ENCODE data around the gene ARG2.

The ARG2 gene

DNA sequence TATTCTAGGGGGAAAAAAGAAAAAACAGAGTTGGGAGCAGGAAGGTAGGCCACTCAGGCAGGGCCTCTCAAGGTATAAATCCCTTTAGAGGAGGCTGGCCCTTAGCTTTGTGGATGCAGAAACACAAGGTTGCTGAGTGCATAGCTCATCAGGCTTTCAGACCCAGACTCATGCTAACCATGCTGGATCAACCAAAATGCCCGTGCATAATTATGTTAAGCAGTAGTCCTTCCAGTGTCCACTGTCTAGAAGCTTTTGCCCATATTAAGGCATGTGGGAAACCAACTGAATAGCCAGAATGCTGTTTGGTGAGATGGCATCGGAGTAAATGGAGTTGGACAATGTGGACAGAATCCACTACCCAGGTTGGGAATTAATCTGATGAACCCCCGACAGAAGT lies 18.9 kb downstream of the ARG2 start:
- no peak for DNase-seq (ENCODE audit: low read depth in 2 of 2)

DNA sequence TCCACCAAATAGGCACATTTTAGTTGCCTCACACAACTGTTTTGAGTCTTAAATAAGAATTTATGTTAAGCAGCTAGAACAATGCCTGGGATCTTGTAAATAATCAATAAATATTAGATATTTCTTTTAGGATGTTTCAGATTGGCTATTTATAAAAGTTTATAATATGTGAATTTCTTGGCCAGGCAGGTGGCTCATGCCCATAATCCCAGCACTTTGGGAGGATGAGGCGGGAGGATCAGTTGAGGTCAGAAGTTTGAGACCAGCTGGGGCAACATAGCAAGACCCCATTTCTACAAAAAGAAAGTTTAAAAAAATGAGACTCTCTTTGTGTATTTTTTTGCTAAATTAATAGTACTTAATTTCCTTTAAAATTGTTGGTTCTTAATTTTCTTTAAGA lies 21.8 kb downstream of the ARG2 start:
- no peak for DNase-seq (ENCODE audit: low read depth in 2 of 2)

GRCh38 chr14:67641902-67642749 lies 22.4 kb downstream of the ARG2 start:
- DNase-seq (ENCODE audit: low read depth in 2 of 2) = no peak

GRCh38 chr14:67643713-67644112 lies 24.0 kb downstream of the ARG2 start:
- no peak for DNase-seq (ENCODE audit: low read depth in 2 of 2)

GRCh38 chr14:67644428-67644827 lies 24.7 kb downstream of the ARG2 start:
- no peak for DNase-seq (ENCODE audit: low read depth in 2 of 2)

GRCh38 chr14:67645414-67645813 lies 25.7 kb downstream of the ARG2 start:
- no peak for DNase-seq (ENCODE audit: low read depth in 2 of 2)

GRCh38 chr14:67646131-67646530 lies 26.4 kb downstream of the ARG2 start:
- DNase-seq (ENCODE audit: low read depth in 2 of 2) = no peak

DNA sequence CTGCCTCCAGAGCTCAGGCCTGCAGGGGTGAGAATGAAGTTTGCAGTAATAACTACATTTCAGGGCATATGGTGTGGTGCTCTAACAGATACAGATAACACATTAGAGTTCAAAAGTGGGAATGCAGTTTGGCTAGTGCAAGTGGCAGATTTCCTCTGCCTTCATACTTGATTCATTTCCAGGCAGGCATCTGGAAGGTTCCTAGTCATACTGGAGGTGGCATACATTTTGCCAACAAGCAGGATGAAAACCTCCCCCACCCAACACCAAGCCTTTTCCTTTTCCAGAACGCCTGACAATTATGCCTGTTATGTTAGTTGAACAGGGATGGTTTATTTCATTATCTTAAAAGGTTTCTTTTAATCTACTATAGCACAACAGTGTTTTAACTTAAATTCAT lies 30.4 kb downstream of the ARG2 start:
- no peak for DNase-seq (ENCODE audit: low read depth in 2 of 2)

GRCh38 chr14:67650694-67651093 lies 31.0 kb downstream of the ARG2 start:
- DNase-seq (ENCODE audit: low read depth in 2 of 2) = no peak

- DNase-seq (ENCODE audit: low read depth in 2 of 2) = no peak
These were observed 32.5 kb downstream of the ARG2 start for GRCh38 chr14:67652189-67652588.

- DNase-seq (ENCODE audit: low read depth in 2 of 2) = no peak
These were observed 34.0 kb downstream of the ARG2 start for GRCh38 chr14:67653651-67654280.

GRCh38 chr14:67663633-67664032 lies 43.9 kb downstream of the ARG2 start:
- DNase-seq (ENCODE audit: low read depth in 2 of 2) = no peak

DNA sequence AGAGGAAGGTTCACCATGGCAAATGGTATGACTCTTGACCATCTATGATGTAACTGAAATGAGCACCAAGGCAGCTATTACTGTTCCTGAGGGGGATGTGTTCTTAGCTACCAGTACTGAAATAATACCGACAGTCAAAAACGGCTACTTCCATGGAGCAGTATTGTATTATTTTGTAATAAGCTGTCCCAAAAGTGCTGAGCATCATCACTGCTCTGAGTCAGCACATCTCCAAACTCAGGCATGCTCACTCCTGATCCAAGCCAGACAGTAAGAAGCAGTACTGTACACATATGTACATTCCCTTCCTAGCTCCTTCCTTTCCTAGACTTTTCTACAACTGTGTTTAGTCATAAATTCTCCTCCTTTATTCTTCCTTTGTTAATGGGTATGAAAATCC lies 46.1 kb downstream of the ARG2 start:
- DNase-seq (ENCODE audit: low read depth in 2 of 2) = no peak

- DNase-seq (ENCODE audit: low read depth in 2 of 2) = peak in 1 of 2 donors; percentile 18
These were observed 47.2 kb downstream of the ARG2 start for GRCh38 chr14:67666750-67667449.

DNA sequence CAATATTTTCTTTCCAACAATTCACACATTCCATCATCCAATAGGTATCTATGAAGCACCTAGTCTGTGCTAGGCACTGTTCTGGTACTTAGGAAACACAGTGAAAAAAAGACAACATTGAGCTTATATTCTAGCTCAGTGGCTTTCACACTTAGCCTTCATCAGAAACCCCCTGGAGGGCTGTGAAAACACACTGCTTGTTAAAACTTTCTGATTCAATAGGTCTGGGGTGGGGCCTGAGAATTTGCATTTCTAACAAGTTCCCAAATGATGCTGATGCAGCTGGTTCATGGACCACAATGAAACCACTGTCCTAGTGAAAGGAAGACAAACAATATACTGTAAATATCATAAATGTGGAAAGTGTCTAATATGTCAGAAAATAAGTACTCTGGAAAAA lies 48.8 kb downstream of the ARG2 start:
- DNase-seq (ENCODE audit: low read depth in 2 of 2) = no peak

- no peak for DNase-seq (ENCODE audit: low read depth in 2 of 2)
These were observed 53.7 kb downstream of the ARG2 start for GRCh38 chr14:67673451-67673850.

DNA sequence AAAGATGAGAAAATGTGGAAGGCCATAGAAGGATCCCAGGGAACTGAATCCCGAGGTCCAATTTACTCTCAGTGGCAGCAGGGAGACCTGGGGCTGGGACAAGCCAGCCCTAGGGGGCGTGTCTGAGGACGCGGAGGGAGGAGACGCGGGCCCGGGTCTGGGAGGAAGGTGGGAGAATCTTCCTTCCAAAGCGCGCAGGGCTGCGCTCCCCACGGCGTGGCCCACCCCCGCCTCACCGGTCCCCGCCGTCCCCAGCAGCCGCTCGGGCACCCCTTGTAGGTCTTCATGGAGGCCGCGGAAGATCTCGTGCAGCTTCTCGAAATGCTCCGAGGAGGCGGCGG lies 54.4 kb downstream of the ARG2 start:
- DNase-seq (ENCODE audit: low read depth in 2 of 2) = peak in 1 of 2 donors; percentile 46

DNA sequence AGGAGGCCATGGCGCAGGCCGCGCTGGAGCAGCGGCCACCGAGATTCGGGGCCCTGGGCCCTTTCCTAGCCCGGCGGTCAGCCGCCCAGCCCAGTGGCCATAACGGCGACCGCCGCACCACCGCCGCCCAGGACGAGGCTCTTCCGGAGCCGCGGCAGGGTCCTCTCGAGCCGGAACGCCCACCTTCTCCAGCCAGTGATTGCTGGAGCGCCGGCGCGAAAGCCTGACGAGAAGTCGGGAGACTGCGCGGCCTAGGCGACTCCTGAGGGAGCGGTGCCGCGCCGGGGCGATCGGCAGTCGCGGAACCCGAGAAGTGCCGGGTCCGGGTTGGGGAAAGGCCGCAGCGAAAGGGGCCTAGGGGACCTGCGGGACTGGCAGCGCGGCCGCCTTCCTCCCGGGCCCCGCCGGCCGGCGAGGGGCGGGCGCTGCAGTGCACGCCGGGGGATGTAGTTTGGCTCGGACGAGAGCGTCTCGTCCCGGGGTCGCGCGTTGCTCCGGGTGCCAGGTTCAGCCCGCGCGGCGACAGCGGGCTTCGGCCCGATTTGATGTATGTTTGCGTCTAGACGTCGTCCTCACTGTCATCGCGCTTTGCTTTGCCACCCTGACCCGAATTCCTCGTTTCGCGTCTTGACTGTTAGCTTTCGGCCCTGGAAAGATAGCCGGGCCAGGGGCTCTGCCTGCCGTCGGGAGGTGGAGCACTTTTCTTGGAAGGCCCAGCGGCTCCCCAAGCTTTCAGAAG lies 54.9 kb downstream of the ARG2 start, which contains the start of gene VTI1B:
VTI1B (minus strand) TSS at position 153 of the 739 bp plus-strand sequence; CDS start at position 10, 143 bp downstream.
- DNase-seq (ENCODE audit: low read depth in 2 of 2) = peak; percentile 68 to 72

GRCh38 chr14:67675219-67675582 lies 55.5 kb downstream of the ARG2 start:
- no peak for DNase-seq (ENCODE audit: low read depth in 2 of 2)

DNA sequence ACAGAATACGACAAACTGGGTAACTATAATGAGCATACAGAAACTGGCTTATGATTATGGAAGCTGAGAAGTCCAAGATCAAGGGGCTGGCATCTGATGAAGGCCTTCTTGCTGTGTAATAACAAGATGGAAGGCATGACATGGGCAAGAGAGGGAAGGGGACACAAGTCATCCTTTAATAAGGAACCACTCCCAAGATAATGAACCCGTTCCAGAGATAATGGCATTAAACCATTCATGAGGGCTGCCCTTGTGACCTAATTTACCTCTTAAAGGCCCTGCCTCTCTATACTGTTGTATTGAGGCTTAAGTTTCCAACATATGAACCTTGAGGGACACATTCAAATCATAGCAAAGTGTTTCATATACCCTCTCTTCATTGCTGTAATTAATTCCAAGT lies 59.3 kb downstream of the ARG2 start:
- no peak for DNase-seq (ENCODE audit: low read depth in 2 of 2)

GRCh38 chr14:67680121-67680602 lies 60.4 kb downstream of the ARG2 start:
- DNase-seq (ENCODE audit: low read depth in 2 of 2) = no peak

- DNase-seq (ENCODE audit: low read depth in 2 of 2) = no peak
These were observed 61.2 kb downstream of the ARG2 start for GRCh38 chr14:67680941-67681340.
